Karpas-422 (cell line): ENCODE measurements around the gene UBA7. TPM values are rescaled to one million over a fixed set of nuclear protein-coding genes. Genes with fewer than 3 reads are reported as not detected.

Experiments
- DNase-seq: peaks from one replicate; pipeline ENCODE4 v3.0.0-alpha.2; 2015
- H2AFZ ChIP-seq: fragments of 200-600 bp; sonication (generic); 2 replicates; pipeline ENCODE4 v1.6.1; 2014; ENCODE audit warnings: antibody characterized with exemption, low read length, mixed read lengths
- H3K27ac ChIP-seq: fragments of 200-600 bp; sonication (generic); 2 replicates; pipeline ENCODE4 v1.5.1; 2014; ENCODE audit warnings: mild to moderate bottlenecking, low read length, moderate library complexity
- H3K27me3 ChIP-seq: fragments of 200-600 bp; sonication (generic); 2 replicates; pipeline ENCODE4 v1.6.1; 2014; ENCODE audit warnings: low read length, mixed read lengths
- H3K36me3 ChIP-seq: fragments of 200-600 bp; sonication (generic); 2 replicates; pipeline ENCODE4 v1.6.1; 2014; ENCODE audit warnings: low read length, mixed read lengths; ENCODE audit not compliant: insufficient read depth
- H3K4me1 ChIP-seq: fragments of 200-600 bp; sonication (generic); 2 replicates; pipeline ENCODE4 v1.6.1; 2014; ENCODE audit warnings: mild to moderate bottlenecking, low read length, mixed read lengths
- H3K4me2 ChIP-seq: fragments of 200-600 bp; sonication (generic); 2 replicates; pipeline ENCODE4 v1.6.1; 2014; ENCODE audit warnings: low read length, low read depth, mild to moderate bottlenecking; ENCODE audit not compliant: poor library complexity, severe bottlenecking
- H3K4me3 ChIP-seq: fragments of 200-600 bp; sonication (generic); 2 replicates; pipeline ENCODE4 v1.5.1; 2014; ENCODE audit warnings: mild to moderate bottlenecking, antibody characterized with exemption, low read length, mixed read lengths
- H3K79me2 ChIP-seq: fragments of 200-600 bp; sonication (generic); 2 replicates; pipeline ENCODE4 v1.6.1; 2014; ENCODE audit warnings: mild to moderate bottlenecking, low read length, mixed read lengths
- H3K9ac ChIP-seq: fragments of 200-600 bp; sonication (generic); 2 replicates; pipeline ENCODE4 v1.6.0; 2014; ENCODE audit warnings: low read length
- H3K9me2 ChIP-seq: fragments of 200-600 bp; sonication (generic), shearing (Covaris generic); replicated peaks from 2 replicates; pipeline ENCODE4 v1.6.0; 2014; ENCODE audit warnings: mild to moderate bottlenecking, low read length, moderate library complexity; ENCODE audit not compliant: insufficient read depth
- H3K9me3 ChIP-seq: fragments of 300-700, 200-600 bp; sonication (generic); 2 replicates; pipeline ENCODE4 v1.6.1; 2014; ENCODE audit warnings: low read length, mixed read lengths
- H4K20me1 ChIP-seq: fragments of 200-600 bp; sonication (generic); 2 replicates; pipeline ENCODE4 v1.6.1; 2014; ENCODE audit warnings: mild to moderate bottlenecking, antibody characterized with exemption, low read length, low read depth; ENCODE audit not compliant: insufficient read depth
- total RNA-seq: library from RNA; depleted of rRNA; stranded (reverse); fragments of >200 nt; shearing (Covaris generic); gene quantifications from 2 replicates; pipeline ENCODE4 v1.2.3, GENCODE V29; 2014; ENCODE audit warnings: low replicate concordance; rRNA removed

The UBA7 gene, protein sequence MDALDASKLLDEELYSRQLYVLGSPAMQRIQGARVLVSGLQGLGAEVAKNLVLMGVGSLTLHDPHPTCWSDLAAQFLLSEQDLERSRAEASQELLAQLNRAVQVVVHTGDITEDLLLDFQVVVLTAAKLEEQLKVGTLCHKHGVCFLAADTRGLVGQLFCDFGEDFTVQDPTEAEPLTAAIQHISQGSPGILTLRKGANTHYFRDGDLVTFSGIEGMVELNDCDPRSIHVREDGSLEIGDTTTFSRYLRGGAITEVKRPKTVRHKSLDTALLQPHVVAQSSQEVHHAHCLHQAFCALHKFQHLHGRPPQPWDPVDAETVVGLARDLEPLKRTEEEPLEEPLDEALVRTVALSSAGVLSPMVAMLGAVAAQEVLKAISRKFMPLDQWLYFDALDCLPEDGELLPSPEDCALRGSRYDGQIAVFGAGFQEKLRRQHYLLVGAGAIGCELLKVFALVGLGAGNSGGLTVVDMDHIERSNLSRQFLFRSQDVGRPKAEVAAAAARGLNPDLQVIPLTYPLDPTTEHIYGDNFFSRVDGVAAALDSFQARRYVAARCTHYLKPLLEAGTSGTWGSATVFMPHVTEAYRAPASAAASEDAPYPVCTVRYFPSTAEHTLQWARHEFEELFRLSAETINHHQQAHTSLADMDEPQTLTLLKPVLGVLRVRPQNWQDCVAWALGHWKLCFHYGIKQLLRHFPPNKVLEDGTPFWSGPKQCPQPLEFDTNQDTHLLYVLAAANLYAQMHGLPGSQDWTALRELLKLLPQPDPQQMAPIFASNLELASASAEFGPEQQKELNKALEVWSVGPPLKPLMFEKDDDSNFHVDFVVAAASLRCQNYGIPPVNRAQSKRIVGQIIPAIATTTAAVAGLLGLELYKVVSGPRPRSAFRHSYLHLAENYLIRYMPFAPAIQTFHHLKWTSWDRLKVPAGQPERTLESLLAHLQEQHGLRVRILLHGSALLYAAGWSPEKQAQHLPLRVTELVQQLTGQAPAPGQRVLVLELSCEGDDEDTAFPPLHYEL
- 10.5 and 24.4 TPM in 2 replicates for total RNA-seq

DNA sequence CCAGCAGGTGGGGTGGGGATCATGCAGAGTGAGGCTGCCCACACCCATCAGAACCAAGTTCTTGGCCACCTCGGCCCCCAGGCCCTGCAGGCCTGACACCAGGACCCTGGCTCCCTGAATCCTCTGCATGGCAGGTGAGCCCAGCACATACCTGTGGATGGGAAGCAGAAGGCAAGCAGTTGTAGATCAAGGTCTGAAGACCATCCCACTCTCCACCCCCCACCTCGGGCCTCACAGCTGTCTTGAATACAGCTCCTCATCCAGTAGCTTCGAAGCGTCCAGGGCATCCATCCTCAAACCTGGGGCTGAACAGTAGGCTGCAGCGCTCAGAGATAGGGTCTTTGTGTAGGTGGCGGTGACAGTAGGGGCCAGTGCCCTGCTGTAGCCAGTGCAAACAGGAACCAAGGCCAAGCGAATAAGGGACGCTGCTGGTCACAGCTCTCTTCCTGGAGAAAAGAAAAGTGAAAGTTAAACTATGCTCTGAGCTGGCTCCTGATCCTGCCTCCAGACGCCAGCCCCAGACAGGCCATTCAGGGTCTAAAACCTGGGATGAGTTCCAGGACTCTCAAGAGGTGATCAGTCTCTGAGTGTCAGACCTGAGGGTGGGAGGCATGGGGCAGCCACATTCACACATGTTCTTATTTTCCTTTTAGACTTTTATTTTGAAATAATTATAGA lies at the start of gene UBA7:
Gene UBA7 (minus strand): TSS at position 457 of the 678 bp plus-strand sequence. CDS start 166 bp downstream, at position 291.
- DNase-seq = no peak
- Histone ChIP-seq H4K20me1 (no peaks in the 10 kb centered on the region), H3K4me1 (peaks cover 7% of the 10 kb centered on the region), H3K9ac (peak within 1 kb of the TSS; percentile 41), H3K36me3 (no peaks in the 10 kb centered on the region), H3K9me2 (no peaks in the 10 kb centered on the region), H2AFZ (peak within 1 kb of the TSS; percentile 76; the same call in 1 of the 2 replicates), H3K79me2 (no peaks in the 10 kb centered on the region), H3K4me2 (peak within 1 kb of the TSS; percentile 38), H3K9me3 (no peaks in the 10 kb centered on the region), H3K4me3 (peak within 1 kb of the TSS; percentile 19; the same call in 1 of the 2 replicates), H3K27ac (no peak within 1 kb of the TSS), H3K27me3 (no peaks in the 10 kb centered on the region)

DNA sequence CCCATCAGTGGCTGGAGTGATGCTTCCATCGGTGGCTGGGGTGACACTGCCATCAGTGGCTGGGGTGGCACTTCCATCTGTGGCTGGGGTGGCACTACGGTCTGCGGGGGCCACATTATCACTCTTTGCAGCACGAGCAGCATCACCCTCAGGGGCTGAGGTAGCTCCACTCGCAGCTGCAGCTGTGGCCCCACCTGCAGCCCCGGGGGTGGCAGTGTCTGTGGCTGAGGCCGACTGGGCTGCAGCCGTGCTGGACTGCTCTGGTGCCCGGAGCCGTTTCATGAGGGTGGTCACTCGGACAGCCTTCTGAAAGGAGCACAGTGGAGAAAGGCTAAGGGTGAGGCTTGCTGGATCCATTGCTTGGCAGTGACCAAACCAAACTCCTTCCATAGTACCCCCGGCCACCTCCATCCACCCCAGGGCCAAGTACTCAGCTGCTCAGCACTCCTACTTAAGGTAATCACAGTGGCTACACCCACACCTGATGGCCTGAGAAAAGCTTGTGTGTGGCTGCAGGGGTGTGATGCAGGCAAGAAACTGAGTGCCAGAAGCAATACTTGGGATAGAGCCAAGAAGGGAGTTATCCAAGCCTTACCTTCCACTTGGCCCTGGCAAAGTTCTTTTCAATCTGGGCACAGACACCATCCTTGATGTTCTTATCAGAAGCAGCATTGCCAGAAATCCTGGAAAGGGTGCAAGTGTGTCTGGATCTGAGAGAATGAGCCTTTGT lies 46.0 kb upstream of the UBA7 start:
- no peak overlapping the region for H3K27ac ChIP-seq
- H4K20me1 ChIP-seq = no peaks in the 10 kb centered on the region; the same call in 1 of the 2 replicates
- H3K9ac ChIP-seq = no peak overlapping the region
- H3K79me2 ChIP-seq = peaks cover 15% of the 10 kb centered on the region
- H3K36me3 ChIP-seq = no peaks in the 10 kb centered on the region
- H3K4me1 ChIP-seq = peaks cover 34% of the 10 kb centered on the region
- H3K9me3 ChIP-seq = no peaks in the 10 kb centered on the region
- no peaks in the 10 kb centered on the region for H3K9me2 ChIP-seq
- no peak overlapping the region for H3K4me3 ChIP-seq
- H3K27me3 ChIP-seq = no peaks in the 10 kb centered on the region
- no peak overlapping the region for H3K4me2 ChIP-seq
- H2AFZ ChIP-seq = no peak overlapping the region
- DNase-seq = no peak

DNA sequence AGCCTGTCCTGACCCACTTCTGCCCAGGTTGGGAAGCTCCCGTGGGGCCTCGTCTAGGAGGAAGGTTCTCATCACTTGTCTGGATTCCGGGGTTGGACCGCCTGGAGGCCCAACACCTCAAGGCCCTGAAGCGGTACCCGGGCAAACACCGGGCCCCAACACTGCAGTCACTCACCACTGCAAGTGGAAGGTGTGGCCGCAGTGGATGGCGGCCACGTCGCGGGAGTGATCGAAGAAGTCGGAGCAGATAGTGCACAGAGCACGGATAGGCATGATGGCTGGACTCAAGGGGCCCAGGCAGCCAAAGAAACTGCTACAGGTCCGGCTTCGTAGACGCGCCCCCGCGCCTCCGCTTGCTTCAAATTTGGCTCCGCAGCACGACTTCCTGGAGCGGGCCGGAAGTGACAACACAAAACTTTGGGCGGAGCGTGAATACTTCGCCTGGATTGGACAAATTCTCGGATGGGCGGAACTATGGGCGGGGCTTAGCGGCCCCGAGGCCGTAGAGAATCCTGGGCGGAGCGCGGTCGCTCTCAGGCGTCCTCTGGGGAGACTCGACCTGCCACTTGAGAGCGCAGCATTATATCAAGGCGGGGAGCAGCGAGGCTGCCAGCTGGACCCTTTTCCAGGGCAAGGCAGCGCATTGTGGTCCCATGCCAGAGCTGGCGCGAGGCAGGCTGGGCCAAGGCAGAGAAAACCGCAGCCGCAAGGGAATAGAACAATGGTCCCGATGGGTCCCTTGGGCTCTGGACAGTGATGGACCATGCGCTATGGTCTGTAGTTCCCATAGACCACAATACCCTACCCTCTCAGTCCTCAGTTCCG lies 42.6 kb upstream of the UBA7 start, which contains the start of gene TRAIP:
Gene TRAIP (minus strand): TSS at position 384 of the 825 bp plus-strand sequence. CDS start 111 bp downstream, at position 273.
- no peaks in the 10 kb centered on the region for H3K9me2 ChIP-seq
- DNase-seq = peak; percentile 99
- no peak within 1 kb of the TSS; the same call in 1 of the 2 replicates for H3K27ac ChIP-seq
- H3K79me2 ChIP-seq = peaks cover 33% of the 10 kb centered on the region
- H3K27me3 ChIP-seq = no peaks in the 10 kb centered on the region
- H2AFZ ChIP-seq = peak within 1 kb of the TSS; percentile 94
- H3K9ac ChIP-seq = peak within 1 kb of the TSS; percentile 83
- H3K4me3 ChIP-seq = peak within 1 kb of the TSS; percentile 85
- H4K20me1 ChIP-seq = no peaks in the 10 kb centered on the region
- no peaks in the 10 kb centered on the region for H3K9me3 ChIP-seq
- H3K4me1 ChIP-seq = peaks cover 29% of the 10 kb centered on the region
- H3K4me2 ChIP-seq = peak within 1 kb of the TSS; percentile 99
- no peaks in the 10 kb centered on the region for H3K36me3 ChIP-seq

DNA sequence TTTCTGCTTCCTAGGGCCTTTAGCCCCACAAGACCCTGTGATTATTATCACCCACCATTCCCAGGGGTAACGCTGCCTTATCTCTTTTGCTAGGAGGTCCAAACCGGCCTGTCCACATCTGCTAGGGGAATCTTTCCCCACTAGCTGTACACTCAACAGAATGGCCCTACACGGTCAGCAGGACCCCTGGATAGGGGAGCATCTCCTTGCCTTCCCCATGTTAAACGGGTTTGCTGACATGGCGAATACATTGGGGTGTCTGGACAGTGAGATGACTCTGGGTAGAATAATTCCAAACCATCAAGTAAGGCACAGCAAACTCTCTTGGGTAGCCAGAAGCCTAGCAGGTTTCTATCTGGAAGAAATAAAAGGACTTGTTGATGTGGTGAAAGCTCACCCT lies 41.9 kb upstream of the UBA7 start:
- Histone ChIP-seq H4K20me1 (no peaks in the 10 kb centered on the region), H3K27me3 (no peaks in the 10 kb centered on the region), H3K9me2 (no peaks in the 10 kb centered on the region), H3K9me3 (no peaks in the 10 kb centered on the region), H3K27ac (no peak overlapping the region; the same call in 1 of the 2 replicates), H3K79me2 (peaks cover 39% of the 10 kb centered on the region), H3K4me2 (peak overlapping the region; percentile 99), H3K9ac (peak overlapping the region; percentile 83), H3K36me3 (no peaks in the 10 kb centered on the region), H2AFZ (no peak overlapping the region), H3K4me1 (peaks cover 29% of the 10 kb centered on the region), H3K4me3 (peak overlapping the region; percentile 85)
- no peak for DNase-seq

DNA sequence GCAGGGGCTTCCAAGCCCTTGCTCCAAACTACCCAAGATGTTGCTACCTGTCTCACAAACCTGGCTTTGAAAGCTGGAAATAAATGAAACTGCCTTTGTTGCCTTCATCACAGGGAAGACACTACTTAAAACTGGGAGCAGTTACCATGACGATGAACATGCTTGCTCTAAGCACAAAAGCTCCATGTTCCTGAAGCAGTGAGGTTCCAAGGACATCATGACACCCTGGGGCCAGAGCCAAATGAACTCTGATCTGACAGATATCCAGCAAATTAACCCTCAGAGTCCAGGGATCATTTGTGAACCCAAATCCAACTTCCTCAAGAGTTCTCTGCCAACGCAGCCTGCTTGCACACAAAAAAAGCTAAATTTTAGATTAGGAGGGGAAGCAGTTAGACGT lies 31.9 kb upstream of the UBA7 start:
- H3K36me3 ChIP-seq = peaks cover 4% of the 10 kb centered on the region; the same call in 1 of the 2 replicates
- H3K4me2 ChIP-seq = no peak overlapping the region
- H3K9ac ChIP-seq = no peak overlapping the region

DNA sequence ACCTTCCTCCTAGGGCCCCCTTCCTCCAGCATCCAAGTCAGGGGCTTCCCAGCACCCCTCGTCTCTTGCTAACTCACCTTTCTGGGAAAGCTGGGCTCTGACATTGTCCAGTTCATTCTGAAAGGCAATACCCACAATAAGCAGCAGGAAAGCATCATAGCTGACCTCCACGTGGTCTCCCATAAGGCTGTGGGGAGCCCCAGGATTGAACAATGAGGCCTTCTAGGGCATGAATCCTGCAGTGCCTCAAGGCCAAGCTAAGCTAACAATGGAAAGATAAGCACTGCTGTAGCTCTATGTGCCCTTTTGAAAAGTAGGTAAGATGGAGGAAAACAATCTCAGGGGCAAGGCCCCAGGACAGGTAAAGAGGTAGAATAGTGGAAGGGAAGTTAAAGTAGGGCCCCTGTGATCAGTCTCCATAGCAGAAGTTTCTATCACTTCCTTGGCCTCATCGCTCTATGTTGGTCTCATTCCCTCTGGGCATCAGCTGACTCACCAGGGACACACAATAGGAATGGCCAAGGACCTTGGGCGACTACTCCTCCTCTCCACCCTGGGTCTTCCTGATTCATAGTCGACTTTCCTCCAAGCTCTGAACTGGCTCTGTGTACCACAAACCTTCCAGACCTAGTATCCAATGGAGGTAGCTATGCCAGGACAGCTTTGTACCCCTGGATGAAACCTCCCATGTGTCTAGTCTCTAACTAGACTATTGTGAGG lies 30.9 kb upstream of the UBA7 start:
- no peak for DNase-seq
- Histone ChIP-seq H3K27me3 (no peaks in the 10 kb centered on the region), H3K4me1 (peaks cover 8% of the 10 kb centered on the region), H3K9me3 (no peaks in the 10 kb centered on the region), H3K4me2 (no peak overlapping the region), H2AFZ (no peak overlapping the region), H3K27ac (no peak overlapping the region), H4K20me1 (no peaks in the 10 kb centered on the region), H3K9ac (no peak overlapping the region), H3K9me2 (no peaks in the 10 kb centered on the region), H3K79me2 (no peaks in the 10 kb centered on the region), H3K36me3 (peaks cover 4% of the 10 kb centered on the region; the same call in 1 of the 2 replicates), H3K4me3 (no peak overlapping the region)

More for the DNA sequence above, 31.9 kb upstream of the UBA7 start:
- no peak overlapping the region for H2AFZ ChIP-seq
- H4K20me1 ChIP-seq = no peaks in the 10 kb centered on the region
- peaks cover 3% of the 10 kb centered on the region; the same call in 1 of the 2 replicates for H3K79me2 ChIP-seq
- H3K9me3 ChIP-seq = no peaks in the 10 kb centered on the region
- H3K9me2 ChIP-seq = no peaks in the 10 kb centered on the region
- H3K4me3 ChIP-seq = no peak overlapping the region
- peaks cover 4% of the 10 kb centered on the region for H3K4me1 ChIP-seq
- no peaks in the 10 kb centered on the region for H3K27me3 ChIP-seq
- DNase-seq = no peak
- H3K27ac ChIP-seq = no peak overlapping the region
